NCI-H1105 treated with DMSO at 0.1 percent for 48 hours (cell line): ENCODE data around the gene PEX16.
"Not testable (repeated sequence)": the region's sequence is repeated elsewhere in the genome, so short reads cannot be mapped to it uniquely, and the experiment has no call there.

ENCODE experiments used
- DNase-seq: peaks from one replicate; lab custom pipeline; 2025; lab: John Stamatoyannopoulos, UW

Gene PEX16

GRCh38 chr11:45918331-45918941 lies 759 bp upstream of the PEX16 start:
- peak; percentile 79 for DNase-seq

GRCh38 chr11:45917286-45917622 lies 423 bp downstream of the PEX16 start:
- DNase-seq: no peak

- no peak for DNase-seq
Measured at GRCh38 chr11:45915446-45915845, 2.2 kb downstream of the PEX16 start.

- no peak for DNase-seq
Measured at GRCh38 chr11:45913942-45914635, 3.6 kb downstream of the PEX16 start.

GRCh38 chr11:45913514-45913913 lies 4.2 kb downstream of the PEX16 start:
- DNase-seq: no peak

GRCh38 chr11:45910623-45911022 lies 7.1 kb downstream of the PEX16 start:
- DNase-seq: no peak

GRCh38 chr11:45909594-45910475 lies 7.8 kb downstream of the PEX16 start:
- DNase-seq: no peak

GRCh38 chr11:45907911-45908370 lies 9.7 kb downstream of the PEX16 start:
- DNase-seq: no peak

GRCh38 chr11:45906965-45907611 lies 10.6 kb downstream of the PEX16 start, which contains the start of gene FREY1:
Gene FREY1 (minus strand): TSS chr11:45907271. CDS start chr11:45907245, 26 bp downstream.
- no peak for DNase-seq

- no peak for DNase-seq
Measured at GRCh38 chr11:45906096-45906682, 11.5 kb downstream of the PEX16 start.

GRCh38 chr11:45905576-45905975 lies 12.1 kb downstream of the PEX16 start:
- not testable (repeated sequence) for DNase-seq

GRCh38 chr11:45905095-45905494 lies 12.6 kb downstream of the PEX16 start:
- DNase-seq: no peak

GRCh38 chr11:45904309-45904915 lies 13.3 kb downstream of the PEX16 start:
- DNase-seq: no peak

GRCh38 chr11:45902452-45903380 lies 15.0 kb downstream of the PEX16 start:
- no peak for DNase-seq

- no peak for DNase-seq
Measured at GRCh38 chr11:45901626-45902025, 16.1 kb downstream of the PEX16 start.

GRCh38 chr11:45900916-45901617 lies 16.6 kb downstream of the PEX16 start:
- DNase-seq: peak; percentile 58

GRCh38 chr11:45900175-45900800 lies 17.4 kb downstream of the PEX16 start:
- peak; percentile 4 for DNase-seq

GRCh38 chr11:45899448-45900174 lies 18.1 kb downstream of the PEX16 start:
- DNase-seq: peak; percentile 94

- DNase-seq: no peak
Measured at GRCh38 chr11:45899086-45899447, 18.6 kb downstream of the PEX16 start.
